ENCODE results near the gene TBC1D22A. TPM values are rescaled to one million over a fixed set of nuclear protein-coding genes. Genes with fewer than 3 reads are reported as not detected.
A peak's percentile ranks its signal among the peaks of the same experiment; 100 is the strongest.

The TBC1D22A gene
- total RNA-seq, 8 experiments from 2014 or later: 6.6 to 31.4 (median 12.3) TPM

DNA sequence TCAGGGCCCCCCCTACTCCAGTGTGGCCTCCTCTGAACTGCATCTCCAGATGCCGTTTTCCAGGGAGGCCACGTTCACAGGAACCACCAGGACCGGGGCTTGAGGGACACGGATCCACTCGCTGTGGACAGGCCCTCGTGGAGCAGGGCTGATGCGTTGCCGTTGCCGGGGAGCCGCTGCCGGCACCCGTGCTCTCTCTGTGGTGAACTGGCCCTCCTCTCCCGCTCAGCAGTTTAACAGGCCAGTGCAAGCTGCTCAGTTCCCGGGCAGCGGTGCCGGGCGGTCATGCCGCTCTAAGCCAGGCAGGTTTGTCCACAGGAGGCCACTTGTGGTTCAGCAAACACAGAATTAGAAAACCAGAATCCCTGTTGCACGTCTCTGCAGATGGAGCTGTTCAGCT is 301.6 kb downstream of the TBC1D22A start:
- 96 to 100% methylated on average over 2 to 5 of the region's 19 CpGs; no CpG with 5 or more reads in 8 of the 10 experiments for WGBS, 10 experiments
- Histone ChIP-seq H3K4me3 (no peak overlapping the region), H3K4me1 (replicated peaks in 1 of 2) (peaks cover 17 to 22% of the 10 kb centered on the region in 2 donors), H3K27ac (no peak overlapping the region)
- in situ Hi-C loops (cut with MboI; ENCODE audit: low pct_unique_long_range_greater_than_20kb in 2 of 9, low sequenced_read_pairs in 9 of 9, unreplicated experiment in 9 of 9): no loop called here
- ATAC-seq (replicated peaks in 6 of 8): no peak

DNA sequence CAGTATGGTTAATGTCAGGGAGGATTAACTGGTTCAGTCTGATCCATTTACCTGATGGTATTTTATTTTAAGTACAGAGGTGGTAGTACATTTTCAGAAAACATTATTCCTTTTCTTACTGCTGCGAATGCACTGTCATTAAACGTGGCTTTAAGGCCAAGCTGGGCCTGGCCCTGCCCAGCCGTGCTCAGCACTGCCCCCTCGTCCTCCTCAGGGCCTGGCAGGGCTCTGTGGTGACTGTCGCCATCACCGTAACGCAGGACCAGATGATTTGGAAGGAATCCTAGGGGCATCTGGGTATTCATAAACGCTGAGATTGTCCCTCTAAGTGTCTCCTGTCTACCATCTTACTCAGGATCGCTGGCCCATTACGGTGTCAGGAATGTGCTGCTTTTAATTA is 302.0 kb downstream of the TBC1D22A start:
- peak in 1 of 8 experiments; percentile 50 for ATAC-seq (replicated peaks in 6 of 8)
- no peak overlapping the region for H3K27ac ChIP-seq
- H3K4me3 ChIP-seq: no peak overlapping the region
- in situ Hi-C loops (cut with MboI; ENCODE audit: low pct_unique_long_range_greater_than_20kb in 2 of 9, low sequenced_read_pairs in 9 of 9, unreplicated experiment in 9 of 9): no loop called here
- H3K4me1 ChIP-seq (replicated peaks in 1 of 2): peaks cover 17 to 22% of the 10 kb centered on the region in 2 donors
- 0 to 92% (median 67%) methylated on average over 1 to 8 of the region's 10 CpGs; no CpG with 5 or more reads in 1 of the 10 experiments for WGBS, 10 experiments

DNA sequence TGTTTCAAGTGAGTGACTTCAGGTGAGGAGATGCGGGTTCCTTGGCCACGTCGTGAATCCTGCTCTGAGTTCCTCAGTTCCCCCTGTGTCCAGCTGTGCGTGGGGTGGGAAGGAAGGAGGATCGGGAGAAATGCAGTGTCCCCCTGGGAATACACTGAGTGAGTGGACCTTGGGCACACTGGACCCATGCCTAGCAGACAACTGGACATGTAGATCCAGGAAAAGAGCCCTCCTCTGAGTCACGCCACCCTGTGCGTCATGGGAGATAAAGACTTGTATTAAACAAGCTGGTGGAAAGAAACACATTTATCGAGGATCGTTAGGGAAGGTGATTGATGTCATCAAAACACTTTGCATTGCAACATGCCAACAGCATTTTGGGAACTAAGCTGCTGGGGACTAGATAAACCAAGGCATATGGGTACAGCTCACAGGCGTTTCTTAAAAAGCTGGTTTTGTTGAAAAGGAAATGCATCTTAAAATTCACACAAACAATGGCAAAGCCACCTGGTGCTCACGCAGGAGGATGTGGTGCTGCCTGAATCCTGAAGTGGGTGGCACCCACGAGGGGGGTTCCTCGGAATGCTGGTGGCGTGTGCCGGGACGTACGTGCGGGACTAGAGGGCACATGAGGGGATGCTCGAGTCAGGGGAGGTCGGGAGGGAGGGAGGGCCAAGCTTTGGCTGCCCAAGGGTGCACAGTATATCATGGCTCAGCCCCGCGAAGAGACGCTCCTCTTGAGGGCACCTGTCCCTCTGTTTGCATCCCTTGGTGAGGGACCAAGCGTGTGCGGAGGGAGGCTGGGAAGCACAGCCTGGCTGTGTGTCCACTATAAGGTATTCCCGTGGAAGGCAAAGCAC is 303.5 kb downstream of the TBC1D22A start:
- no peak overlapping the region for H3K4me3 ChIP-seq
- ATAC-seq (replicated peaks in 6 of 8): no peak
- H3K4me1 ChIP-seq (replicated peaks in 1 of 2): peaks cover 18 to 22% of the 10 kb centered on the region in 2 donors
- H3K27ac ChIP-seq: no peak overlapping the region
- in situ Hi-C loops (cut with MboI; ENCODE audit: low pct_unique_long_range_greater_than_20kb in 2 of 9, low sequenced_read_pairs in 9 of 9, unreplicated experiment in 9 of 9): no loop called here
- WGBS, 10 experiments: 78 to 100% (median 88%) methylated on average over 1 to 10 of the region's 26 CpGs; no CpG with 5 or more reads in 2 of the 10 experiments

DNA sequence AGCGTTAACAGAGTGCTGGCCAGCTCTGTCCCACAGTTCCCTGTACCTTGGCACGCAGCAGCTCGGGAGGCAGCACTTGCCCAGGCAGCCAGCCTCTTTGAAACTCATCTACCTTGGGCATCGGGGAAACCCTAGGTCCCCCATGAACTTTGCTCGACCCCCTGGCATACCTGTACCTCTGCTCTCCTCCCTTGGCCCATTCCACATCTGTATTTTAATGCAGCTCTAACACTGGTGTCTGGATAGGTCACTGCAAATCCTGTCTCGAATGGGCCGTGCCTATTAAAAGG is 304.1 kb downstream of the TBC1D22A start:
- no peak for ATAC-seq (replicated peaks in 6 of 8)
- H3K4me1 ChIP-seq (replicated peaks in 1 of 2): peaks cover 22 to 28% of the 10 kb centered on the region in 2 donors
- H3K4me3 ChIP-seq: no peak overlapping the region
- no peak overlapping the region for H3K27ac ChIP-seq
- in situ Hi-C loops (cut with MboI; ENCODE audit: low pct_unique_long_range_greater_than_20kb in 2 of 9, low sequenced_read_pairs in 9 of 9, unreplicated experiment in 9 of 9): no loop called here
- WGBS, 10 experiments: 33 to 100% (median 89%) methylated on average over 1 to 3 of the region's 7 CpGs; no CpG with 5 or more reads in 4 of the 10 experiments

DNA sequence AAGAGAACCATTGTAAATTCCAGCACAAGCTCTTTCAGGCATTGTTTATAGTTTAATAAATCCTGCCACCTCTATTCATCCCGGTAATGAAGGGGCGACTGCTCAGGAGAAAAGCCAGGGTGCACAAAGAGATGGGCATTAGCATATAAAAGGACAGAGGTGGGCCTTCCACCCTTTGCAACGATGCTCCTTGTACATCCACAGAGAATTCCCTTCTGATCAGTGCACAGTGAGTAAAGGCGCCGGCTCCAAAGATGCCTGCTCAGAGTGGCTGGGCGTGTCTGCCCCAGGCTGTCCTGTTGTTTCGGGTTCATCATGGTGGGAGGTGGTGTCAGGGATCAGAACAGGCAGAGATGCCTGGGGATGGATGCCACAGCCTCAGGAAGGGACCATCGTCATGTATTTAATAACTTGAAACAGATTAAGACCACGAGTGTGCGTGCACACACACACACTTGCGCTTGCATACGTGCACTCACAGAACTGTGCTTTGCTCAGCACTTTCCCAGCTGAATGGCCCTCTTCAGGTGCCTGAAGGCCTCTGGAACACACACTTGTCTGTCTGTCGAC is 305.0 kb downstream of the TBC1D22A start:
- WGBS, 10 experiments: 0 to 100% (median 26%) methylated on average over 2 to 7 of the region's 13 CpGs; no CpG with 5 or more reads in 2 of the 10 experiments

DNA sequence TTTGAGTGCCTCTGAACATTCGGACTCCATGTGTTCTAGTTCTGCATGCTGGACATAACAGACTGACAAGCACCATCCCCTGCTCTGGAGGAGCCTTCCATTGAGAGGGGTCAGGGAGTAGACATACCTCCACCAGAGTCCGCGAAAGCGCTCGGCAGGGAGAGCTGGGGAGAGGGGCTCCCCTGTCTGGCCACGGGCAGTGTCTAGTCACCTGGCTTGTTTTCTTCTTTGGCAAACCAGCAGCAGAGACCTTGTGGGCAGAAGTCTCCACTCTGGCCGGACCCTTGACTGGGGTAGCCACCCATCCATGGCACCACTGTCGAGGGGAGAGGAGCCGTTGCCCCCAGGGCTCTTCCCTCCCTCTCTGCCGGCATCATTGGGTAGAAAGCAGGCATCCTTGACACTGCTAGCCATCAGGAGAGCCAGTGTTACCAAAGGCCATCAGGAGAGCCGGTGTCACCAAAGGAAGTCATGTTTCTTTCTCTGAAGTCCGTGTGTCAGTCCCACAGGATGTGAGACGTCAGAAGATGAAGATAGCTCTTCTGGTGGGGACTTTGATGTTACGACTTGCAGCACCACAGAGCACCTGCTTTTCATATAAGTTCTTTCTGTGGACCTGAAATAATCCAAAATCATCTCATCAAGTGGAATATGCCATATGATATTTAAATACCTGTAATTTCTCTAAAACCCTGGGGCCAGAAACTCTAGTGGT is 305.6 kb downstream of the TBC1D22A start:
- Histone ChIP-seq H3K4me1 (replicated peaks in 1 of 2) (peaks cover 35 to 43% of the 10 kb centered on the region in 2 donors), H3K4me3 (no peak overlapping the region), H3K27ac (peak overlapping the region in 1 of 2 donors; percentile 43)
- in situ Hi-C loops (cut with MboI; ENCODE audit: low pct_unique_long_range_greater_than_20kb in 2 of 9, low sequenced_read_pairs in 9 of 9, unreplicated experiment in 9 of 9): no loop called here
- ATAC-seq (replicated peaks in 6 of 8): peak in 1 of 8 experiments; percentile 15
- WGBS, 10 experiments: 67 to 93% (median 90%) methylated on average over 1 to 10 of the region's 14 CpGs; no CpG with 5 or more reads in 5 of the 10 experiments

More for the DNA sequence above, 305.0 kb downstream of the TBC1D22A start:
- peaks cover 30 to 37% of the 10 kb centered on the region in 2 donors for H3K4me1 ChIP-seq (replicated peaks in 1 of 2)
- peak in 5 of 8 experiments; percentile 88 to 95 (median 93) for ATAC-seq (replicated peaks in 6 of 8)
- H3K27ac ChIP-seq: no peak overlapping the region
- in situ Hi-C loops (cut with MboI; ENCODE audit: low pct_unique_long_range_greater_than_20kb in 2 of 9, low sequenced_read_pairs in 9 of 9, unreplicated experiment in 9 of 9): no loop called here
- H3K4me3 ChIP-seq: no peak overlapping the region

DNA sequence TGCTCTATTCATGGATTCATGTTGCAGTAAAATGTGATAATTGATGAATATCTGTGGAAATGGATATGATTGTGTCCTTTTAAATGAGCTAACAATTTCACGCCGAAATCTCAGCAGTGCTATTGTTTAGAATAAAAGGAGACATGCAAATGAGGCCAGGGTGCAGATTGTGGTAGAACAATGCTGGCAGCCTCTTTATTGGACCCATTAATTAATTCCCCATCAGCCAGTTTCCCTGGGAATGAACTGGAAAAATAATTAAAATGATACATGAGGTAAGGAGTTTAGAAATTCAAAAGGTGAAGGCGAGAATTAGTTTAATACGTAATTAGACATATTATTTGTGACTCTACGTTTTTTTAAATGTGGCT is 306.2 kb downstream of the TBC1D22A start:
- Histone ChIP-seq H3K4me3 (no peak overlapping the region), H3K4me1 (replicated peaks in 1 of 2) (peaks cover 40 to 48% of the 10 kb centered on the region in 2 donors), H3K27ac (no peak overlapping the region)
- in situ Hi-C loops (cut with MboI; ENCODE audit: low pct_unique_long_range_greater_than_20kb in 2 of 9, low sequenced_read_pairs in 9 of 9, unreplicated experiment in 9 of 9): no loop called here
- ATAC-seq (replicated peaks in 6 of 8): no peak
- WGBS, 10 experiments: 63 to 100% (median 84%) methylated on average over 1 to 5 of the region's 5 CpGs

DNA sequence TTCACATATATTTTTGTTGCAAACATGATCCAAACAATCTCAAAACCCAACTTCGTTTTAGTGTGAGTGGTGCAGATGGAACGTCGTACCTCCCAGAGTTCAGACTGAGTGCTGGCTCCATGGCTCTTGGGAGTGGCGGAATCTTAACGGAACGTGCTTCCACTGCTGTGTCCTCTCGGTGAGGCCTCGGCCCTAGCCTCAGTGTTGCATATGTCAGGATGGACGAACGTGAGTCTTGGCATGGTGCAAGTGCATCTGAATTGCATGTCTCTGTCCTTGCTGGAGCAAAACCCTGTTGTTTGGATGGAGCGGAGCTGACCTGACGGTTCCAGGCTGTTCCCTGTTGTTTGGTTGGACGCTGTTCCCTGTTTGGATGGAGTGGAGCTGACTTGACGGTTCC is 306.8 kb downstream of the TBC1D22A start:
- 83 to 100% (median 95%) methylated on average over 1 to 9 of the region's 14 CpGs; no CpG with 5 or more reads in 4 of the 10 experiments for WGBS, 10 experiments
- no peak overlapping the region for H3K4me3 ChIP-seq
- no peak for ATAC-seq (replicated peaks in 6 of 8)
- peaks cover 45 to 48% of the 10 kb centered on the region in 2 donors for H3K4me1 ChIP-seq (replicated peaks in 1 of 2)
- H3K27ac ChIP-seq: no peak overlapping the region
- in situ Hi-C loops (cut with MboI; ENCODE audit: low pct_unique_long_range_greater_than_20kb in 2 of 9, low sequenced_read_pairs in 9 of 9, unreplicated experiment in 9 of 9): no loop called here

DNA sequence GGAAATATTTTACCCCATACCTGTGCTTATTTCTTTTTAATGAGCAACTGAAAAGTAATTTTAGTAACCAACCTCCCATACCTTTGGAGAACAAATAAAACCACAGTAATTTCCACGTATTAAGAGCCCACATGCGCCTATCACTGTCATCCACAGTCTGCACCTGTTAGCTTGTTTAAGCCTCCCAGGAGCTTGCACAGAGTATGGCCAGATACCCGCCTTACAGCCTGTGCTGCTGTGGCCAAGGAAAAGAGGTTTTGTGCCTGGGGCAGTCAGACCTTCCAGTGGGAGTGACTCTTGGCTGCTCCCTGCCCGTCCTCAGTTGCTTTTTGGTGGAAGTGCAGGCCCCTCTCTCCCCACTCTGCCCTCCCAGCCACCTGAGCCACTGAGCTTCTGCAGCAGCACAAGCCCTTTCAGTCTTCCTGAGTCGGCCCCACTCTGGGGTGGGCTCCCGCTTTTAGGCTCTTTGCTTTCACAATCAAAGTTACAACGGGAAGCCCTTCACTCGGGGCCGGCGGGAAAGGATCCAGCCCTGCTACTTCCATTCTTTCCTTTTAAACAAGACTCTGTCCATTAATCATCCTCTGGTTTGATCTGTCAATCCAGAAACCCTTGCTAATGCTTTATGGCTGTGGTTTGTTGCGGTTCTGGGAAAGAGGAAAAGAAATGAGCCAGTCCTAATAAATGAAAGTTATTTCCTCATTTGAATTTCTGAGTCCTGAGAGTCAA is 308.8 kb downstream of the TBC1D22A start:
- in situ Hi-C loops (cut with MboI; ENCODE audit: low pct_unique_long_range_greater_than_20kb in 2 of 9, low sequenced_read_pairs in 9 of 9, unreplicated experiment in 9 of 9): no loop called here
- Histone ChIP-seq H3K4me1 (replicated peaks in 1 of 2) (peaks cover 48% of the 10 kb centered on the region in 2 donors), H3K4me3 (no peak overlapping the region), H3K27ac (no peak overlapping the region)
- peak in 6 of 8 experiments; percentile 1 to 21 (median 5) for ATAC-seq (replicated peaks in 6 of 8)
- 5 to 75% (median 53%) methylated on average over 2 to 11 of the region's 11 CpGs; no CpG with 5 or more reads in 2 of the 10 experiments for WGBS, 10 experiments

DNA sequence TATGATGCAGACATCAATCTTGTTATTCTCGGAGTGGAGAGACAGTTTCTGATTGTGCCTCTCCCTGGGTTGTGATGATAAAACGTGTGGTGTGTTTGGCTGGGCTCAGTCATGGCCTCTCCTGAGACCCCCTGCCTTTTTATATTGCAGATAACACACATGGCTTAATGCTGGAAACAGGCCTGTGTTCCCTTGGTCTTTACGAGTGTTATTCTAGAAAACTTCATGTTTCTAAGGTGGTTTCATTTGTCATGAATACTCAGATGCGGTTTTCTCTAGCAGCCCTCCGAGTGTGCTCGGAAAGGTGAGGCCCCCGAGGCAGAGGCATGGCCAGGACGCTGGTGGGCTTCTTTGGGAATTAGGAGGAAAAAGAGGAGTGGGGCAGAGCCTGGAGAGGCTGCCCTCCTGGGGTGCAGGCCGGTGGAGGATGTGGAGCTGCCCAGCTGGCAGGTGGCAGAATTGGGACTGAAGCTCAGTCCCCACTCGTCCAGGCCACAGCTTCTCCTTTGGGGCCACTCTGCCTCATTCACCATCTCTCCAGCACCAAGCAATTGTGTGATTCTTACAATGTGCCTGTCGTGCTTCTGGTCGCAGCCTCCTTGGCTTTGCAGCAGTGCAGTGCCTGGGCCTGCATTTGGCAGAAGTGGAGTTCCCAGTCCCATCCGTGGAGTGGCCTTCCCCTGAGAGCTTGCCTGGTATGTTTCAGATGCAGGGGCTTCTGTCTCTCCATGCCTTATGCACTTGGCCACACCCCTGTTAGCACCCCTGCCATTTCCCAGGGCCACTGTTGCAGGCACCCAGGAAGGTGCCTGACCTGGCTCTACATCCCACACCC is 309.6 kb downstream of the TBC1D22A start:
- WGBS, 10 experiments: 38 to 94% (median 68%) methylated on average over 2 to 9 of the region's 13 CpGs; no CpG with 5 or more reads in 5 of the 10 experiments
- no peak overlapping the region for H3K4me3 ChIP-seq
- ATAC-seq (replicated peaks in 6 of 8): peak in 4 of 8 experiments; percentile 5 to 26 (median 17)
- in situ Hi-C loops (cut with MboI; ENCODE audit: low pct_unique_long_range_greater_than_20kb in 2 of 9, low sequenced_read_pairs in 9 of 9, unreplicated experiment in 9 of 9): no loop called here
- no peak overlapping the region for H3K27ac ChIP-seq
- H3K4me1 ChIP-seq (replicated peaks in 1 of 2): peaks cover 45% of the 10 kb centered on the region in 2 donors

DNA sequence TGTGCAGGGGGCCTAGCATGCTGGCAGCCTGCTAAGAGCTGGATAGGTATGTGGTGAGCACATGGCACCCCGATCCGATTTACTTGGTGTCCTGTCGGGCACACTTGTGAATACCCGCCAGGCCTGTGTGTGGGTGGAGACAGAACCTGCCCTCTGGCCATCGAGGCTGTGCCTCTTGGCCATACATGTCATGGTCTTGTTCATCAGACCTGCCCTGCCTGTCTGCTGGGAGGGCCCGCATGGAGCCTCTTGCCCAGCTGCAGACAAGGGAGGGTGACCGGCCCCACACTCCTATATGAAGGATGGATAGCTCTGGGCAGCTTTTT is 310.2 kb downstream of the TBC1D22A start:
- in situ Hi-C loops (cut with MboI; ENCODE audit: low pct_unique_long_range_greater_than_20kb in 2 of 9, low sequenced_read_pairs in 9 of 9, unreplicated experiment in 9 of 9): no loop called here
- H3K27ac ChIP-seq: no peak overlapping the region

DNA sequence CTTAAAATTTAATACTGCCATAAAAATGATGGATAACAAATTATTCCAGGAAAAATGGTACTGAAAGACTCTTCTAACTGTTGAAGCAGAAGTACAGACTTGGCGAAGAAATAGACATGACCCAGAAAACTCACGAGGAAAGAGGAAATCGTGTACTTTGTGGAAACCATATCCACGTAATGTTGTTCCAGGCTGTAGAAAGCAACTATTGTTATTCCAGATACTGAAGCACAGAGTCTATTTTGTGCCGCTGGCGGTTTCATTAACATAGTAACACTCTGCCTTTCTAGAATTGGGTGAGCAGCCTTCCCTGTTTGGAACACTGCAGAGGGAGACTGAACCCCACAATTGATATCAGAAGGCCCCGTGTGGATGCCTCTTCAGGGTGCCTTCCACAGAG is 310.6 kb downstream of the TBC1D22A start:
- Histone ChIP-seq H3K4me1 (replicated peaks in 1 of 2) (peaks cover 34 to 36% of the 10 kb centered on the region in 2 donors), H3K4me3 (no peak overlapping the region), H3K27ac (no peak overlapping the region)
- 40 to 97% (median 80%) methylated on average over 1 to 7 of the region's 7 CpGs; no CpG with 5 or more reads in 1 of the 10 experiments for WGBS, 10 experiments
- in situ Hi-C loops (cut with MboI; ENCODE audit: low pct_unique_long_range_greater_than_20kb in 2 of 9, low sequenced_read_pairs in 9 of 9, unreplicated experiment in 9 of 9): no loop called here
- peak in 3 of 8 experiments; percentile 33 to 56 (median 47) for ATAC-seq (replicated peaks in 6 of 8)

More for the DNA sequence above, 310.2 kb downstream of the TBC1D22A start:
- Histone ChIP-seq H3K4me1 (replicated peaks in 1 of 2) (peaks cover 39 to 41% of the 10 kb centered on the region in 2 donors), H3K4me3 (no peak overlapping the region)
- WGBS, 10 experiments: 75 to 100% (median 100%) methylated on average over 1 to 5 of the region's 7 CpGs; no CpG with 5 or more reads in 5 of the 10 experiments
- no peak for ATAC-seq (replicated peaks in 6 of 8)

All from motor neuron (in vitro differentiated cells).